ENCODE results near the gene CCDC122.

The CCDC122 gene

DNA sequence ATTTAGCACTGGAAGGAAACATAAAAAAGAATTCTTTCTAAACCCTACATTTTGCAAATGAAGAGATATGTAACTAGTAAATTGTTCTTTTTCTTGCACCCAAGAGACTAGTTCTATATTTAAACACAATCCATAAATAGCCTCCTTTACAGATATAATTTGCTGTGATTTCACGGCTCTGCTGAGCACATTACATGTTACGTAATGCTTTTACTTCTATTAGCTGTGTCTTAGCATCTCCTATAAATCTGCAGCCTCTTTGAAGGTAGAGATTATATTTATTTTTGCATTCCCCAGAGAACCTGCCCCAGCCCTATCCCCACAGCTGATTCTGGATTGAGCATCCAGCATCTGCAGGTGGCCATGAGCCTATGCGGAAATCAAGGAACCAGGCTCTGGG is 32.3 kb upstream of the CCDC122 start:
- TF ChIP-seq, protein P1, sequence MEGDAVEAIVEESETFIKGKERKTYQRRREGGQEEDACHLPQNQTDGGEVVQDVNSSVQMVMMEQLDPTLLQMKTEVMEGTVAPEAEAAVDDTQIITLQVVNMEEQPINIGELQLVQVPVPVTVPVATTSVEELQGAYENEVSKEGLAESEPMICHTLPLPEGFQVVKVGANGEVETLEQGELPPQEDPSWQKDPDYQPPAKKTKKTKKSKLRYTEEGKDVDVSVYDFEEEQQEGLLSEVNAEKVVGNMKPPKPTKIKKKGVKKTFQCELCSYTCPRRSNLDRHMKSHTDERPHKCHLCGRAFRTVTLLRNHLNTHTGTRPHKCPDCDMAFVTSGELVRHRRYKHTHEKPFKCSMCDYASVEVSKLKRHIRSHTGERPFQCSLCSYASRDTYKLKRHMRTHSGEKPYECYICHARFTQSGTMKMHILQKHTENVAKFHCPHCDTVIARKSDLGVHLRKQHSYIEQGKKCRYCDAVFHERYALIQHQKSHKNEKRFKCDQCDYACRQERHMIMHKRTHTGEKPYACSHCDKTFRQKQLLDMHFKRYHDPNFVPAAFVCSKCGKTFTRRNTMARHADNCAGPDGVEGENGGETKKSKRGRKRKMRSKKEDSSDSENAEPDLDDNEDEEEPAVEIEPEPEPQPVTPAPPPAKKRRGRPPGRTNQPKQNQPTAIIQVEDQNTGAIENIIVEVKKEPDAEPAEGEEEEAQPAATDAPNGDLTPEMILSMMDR (IDR thresholded peaks at IDR 0.05; ENCODE audit: low read depth, low read length) = no peak
- no peak for DNase-seq (ENCODE audit: extremely low read depth, low read depth)

DNA sequence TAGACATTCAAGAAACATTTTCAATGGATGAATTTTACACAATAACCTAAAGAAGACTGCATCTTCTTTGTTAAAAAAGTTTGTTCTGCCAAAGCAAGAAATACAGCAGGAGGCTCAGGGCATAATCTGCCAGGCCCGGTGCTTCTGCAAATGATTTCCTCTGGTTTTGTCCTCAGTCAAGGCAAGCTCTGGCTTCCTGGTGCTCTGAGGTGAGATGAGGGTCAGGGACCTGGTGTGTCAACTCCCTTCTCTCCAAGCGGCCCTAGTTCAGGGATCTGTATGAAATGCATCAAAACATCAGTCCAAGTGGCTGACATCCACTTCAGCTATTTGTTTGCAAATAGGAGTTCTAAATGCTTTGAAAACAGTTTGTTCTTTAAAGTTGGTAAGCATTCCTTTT is 31.7 kb upstream of the CCDC122 start:
- TF ChIP-seq, protein P1 (IDR thresholded peaks at IDR 0.05; ENCODE audit: low read depth, low read length) = no peak
- DNase-seq (ENCODE audit: extremely low read depth, low read depth) = no peak

DNA sequence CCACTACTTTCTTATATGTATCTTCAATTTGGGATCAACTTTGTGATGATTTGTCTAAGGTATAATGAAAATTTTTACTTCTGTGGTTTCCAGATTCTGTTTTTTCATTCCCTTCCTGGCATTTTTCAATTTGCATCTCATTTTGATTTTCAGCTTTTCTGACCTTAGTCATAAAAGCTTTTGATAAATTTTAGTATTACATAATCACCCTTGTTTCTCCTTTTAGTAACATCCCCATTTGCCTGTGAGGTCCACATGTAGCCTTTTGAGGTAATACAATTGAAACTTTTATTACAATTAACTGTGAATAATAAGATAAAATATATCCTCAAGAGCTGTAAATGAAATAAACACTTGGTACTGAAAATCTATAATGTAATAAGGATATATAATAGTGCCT is 31.3 kb upstream of the CCDC122 start:
- TF ChIP-seq, protein P1 (IDR thresholded peaks at IDR 0.05; ENCODE audit: low read depth, low read length) = no peak
- no peak for DNase-seq (ENCODE audit: extremely low read depth, low read depth)

DNA sequence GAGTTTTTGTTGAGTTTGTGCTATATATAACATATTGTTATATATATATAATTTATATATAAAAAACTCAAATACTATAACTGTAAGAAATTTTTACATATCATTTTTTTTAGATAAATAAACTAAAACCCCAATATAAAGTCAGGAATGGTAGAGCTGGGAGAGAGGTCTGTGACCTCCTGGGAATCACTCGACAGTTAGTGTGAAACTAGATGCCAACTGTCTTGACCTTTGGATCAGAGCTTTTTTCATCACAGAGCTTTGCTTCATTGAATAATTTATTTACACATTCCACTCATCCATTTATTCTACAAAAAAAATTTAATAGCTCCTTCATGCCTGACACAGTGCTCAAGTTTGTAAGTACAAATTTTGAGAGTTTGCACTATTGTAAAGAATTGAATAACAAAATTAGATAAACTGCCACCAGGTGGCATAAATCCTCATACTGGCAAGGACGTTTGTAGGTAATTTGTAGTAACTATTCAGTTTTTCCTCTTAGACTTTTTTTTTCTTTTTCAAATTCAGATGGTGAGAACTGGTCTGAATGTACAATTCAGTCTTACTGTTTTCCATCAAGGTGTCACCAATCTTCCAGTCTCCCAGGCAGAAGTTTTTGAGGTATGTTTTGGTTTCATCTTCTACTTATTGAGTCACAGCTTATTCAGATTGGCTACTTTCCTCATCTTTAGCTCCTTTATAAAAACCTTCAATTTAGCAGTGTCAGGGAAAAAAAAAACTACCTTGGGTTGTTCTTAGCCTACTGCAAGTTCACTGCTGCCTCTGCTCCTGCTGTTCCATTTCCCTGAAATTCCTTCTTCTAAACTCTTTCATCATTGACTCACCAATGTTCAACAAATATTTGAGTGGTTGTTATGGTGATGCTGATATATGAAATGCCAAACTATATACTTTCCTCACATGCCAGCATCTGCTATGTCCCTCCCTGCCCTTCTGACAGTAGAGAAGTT is 28.9 kb upstream of the CCDC122 start:
- DNase-seq (ENCODE audit: extremely low read depth, low read depth) = no peak
- TF ChIP-seq, protein P1 (IDR thresholded peaks at IDR 0.05; ENCODE audit: low read depth, low read length) = peak; percentile 19

DNA sequence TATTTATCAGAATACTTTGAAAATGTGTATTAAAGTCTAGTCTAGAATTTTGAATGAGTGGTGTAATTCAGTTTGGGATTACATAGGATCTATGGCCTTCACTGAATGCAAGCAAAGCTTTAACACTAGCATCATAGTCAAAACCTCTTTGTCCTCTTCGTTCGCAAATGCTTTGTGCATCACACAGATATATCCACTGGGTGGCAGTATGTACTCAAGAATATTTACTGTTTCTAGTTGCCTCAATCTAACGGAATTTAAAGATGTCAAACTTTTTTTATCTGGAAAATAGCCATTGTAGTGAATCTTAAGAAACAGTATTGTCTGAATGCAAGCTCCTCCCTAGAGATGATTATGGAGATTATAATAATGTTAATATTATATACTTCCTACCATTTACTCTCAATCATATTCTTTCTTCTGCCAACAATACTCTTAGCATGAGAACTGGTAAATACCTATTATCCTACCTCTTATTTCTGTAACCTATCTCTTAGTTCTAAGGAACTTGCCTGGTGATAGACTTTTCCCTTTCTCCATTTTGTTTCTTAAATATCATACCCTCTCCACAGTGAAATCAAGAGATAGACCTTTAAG is 26.0 kb upstream of the CCDC122 start:
- TF ChIP-seq, protein P1 (IDR thresholded peaks at IDR 0.05; ENCODE audit: low read depth, low read length) = peak; percentile 67
- DNase-seq (ENCODE audit: extremely low read depth, low read depth) = no peak

DNA sequence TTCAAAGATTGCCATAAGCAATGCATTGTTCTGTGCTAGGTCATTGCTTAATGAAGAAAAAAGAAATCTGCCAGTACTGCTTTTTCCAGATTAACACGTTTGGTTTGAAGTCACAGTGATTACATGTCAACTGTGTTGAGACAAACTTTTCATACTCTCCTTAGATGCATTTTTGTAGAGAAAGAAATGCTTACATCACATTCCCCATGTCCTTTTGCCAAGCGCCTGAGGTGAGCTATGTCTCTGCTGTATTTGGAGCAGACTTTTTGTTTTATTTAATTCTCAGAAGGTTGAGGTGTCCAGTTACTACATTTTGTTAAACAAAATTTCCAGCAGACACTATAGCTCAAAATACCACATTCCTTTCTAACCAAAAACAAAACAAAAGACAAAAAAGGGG is 16.4 kb upstream of the CCDC122 start:
- DNase-seq (ENCODE audit: extremely low read depth, low read depth) = no peak
- TF ChIP-seq, protein P1 (IDR thresholded peaks at IDR 0.05; ENCODE audit: low read depth, low read length) = no peak

DNA sequence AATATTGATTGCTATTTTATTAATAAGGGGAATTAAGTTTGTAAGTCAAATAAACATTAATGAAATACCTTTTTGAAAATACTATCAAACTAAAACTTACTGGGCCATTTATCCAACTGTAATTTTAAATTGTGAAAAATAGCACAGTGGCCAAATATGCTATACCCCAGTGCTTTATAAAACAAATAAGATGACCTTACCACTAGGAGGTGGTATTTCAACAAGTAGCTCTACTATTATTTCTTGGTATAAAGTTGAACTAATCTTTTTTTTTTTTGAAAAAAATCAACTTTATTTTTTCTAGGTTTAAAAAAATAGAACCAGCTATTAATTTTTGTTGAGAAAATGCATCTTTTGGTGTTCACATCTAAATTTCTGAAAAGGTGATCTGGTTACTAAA is 14.9 kb upstream of the CCDC122 start:
- no peak for DNase-seq (ENCODE audit: extremely low read depth, low read depth)

More for the DNA sequence above, 14.9 kb upstream of the CCDC122 start:
- TF ChIP-seq, protein P1 (IDR thresholded peaks at IDR 0.05; ENCODE audit: low read depth, low read length) = no peak
